Hepatocyte (in vitro differentiated cells): ENCODE results near the gene HSPB2.

Experiments used
- CTCF ChIP-seq: fragments of 200-600 bp; sonication (generic); IDR thresholded peaks from 2 replicates; pipeline ENCODE4 v1.5.1; 2016; ENCODE audit warnings: antibody characterized with exemption, mild to moderate bottlenecking; ENCODE audit not compliant: poor library complexity
- EZH2 ChIP-seq: fragments of 200-600 bp; sonication (generic); IDR thresholded peaks from 2 replicates; pipeline ENCODE4 v1.6.1; 2016; ENCODE audit warnings: antibody characterized with exemption, mild to moderate bottlenecking, borderline replicate concordance
- EZH2phosphoT487 ChIP-seq: fragments of 200-600 bp; sonication (generic); IDR thresholded peaks from one replicate; pipeline ENCODE4 v1.6.1; 2018; ENCODE audit warnings: antibody characterized with exemption, mild to moderate bottlenecking, low read depth, moderate library complexity; ENCODE audit not compliant: unreplicated experiment, severe bottlenecking

- TF ChIP-seq CTCF (no peak), EZH2phosphoT487 (no peak), EZH2 (no peak)
Observed at GRCh38 chr11:111909378-111909777, 3.2 kb upstream of the HSPB2 start.
